K562 (cell line): ENCODE data around the gene DOCK7. TPM values are rescaled to one million over a fixed set of nuclear protein-coding genes. Genes with fewer than 3 reads are reported as not detected.
A peak's percentile ranks its signal among the peaks of the same experiment; 100 is the strongest.

Experiments
- ATF3 ChIP-seq, 2 experiments: fragments of 450-650 bp in 1 of 2; sonication (generic) in 1 of 2; formaldehyde crosslinking in 1 of 2; IDR thresholded peaks in 1 of 2; conservative IDR thresholded peaks in 1 of 2; 2 replicates each; pipeline versions ENCODE4 v1.6.1 to v1.8.1; 2016 to 2023; ENCODE audit warnings: mild to moderate bottlenecking in 2 of 2, moderate library complexity in 2 of 2, inconsistent platforms in 1 of 2, missing genetic modification reagents in 1 of 2
- ATF7 ChIP-seq: fragments of 450-650 bp; IDR thresholded peaks from 2 replicates; pipeline ENCODE4 v1.7.1; 2014; ENCODE audit warnings: mild to moderate bottlenecking, moderate library complexity
- CEBPG ChIP-seq, 3 experiments: fragments of 200-800 bp in 1 of 3; sonication (Bioruptor generic) in 1 of 3; sonication (generic) in 1 of 3; formaldehyde crosslinking in 1 of 3; IDR thresholded peaks in 2 of 3; conservative IDR thresholded peaks in 1 of 3; 2 replicates each; pipeline versions ENCODE4 v1.6.1 to v1.8.0; 2016 to 2022; ENCODE audit warnings: missing compliant biosample characterization in 2 of 3, missing genetic modification characterization in 2 of 3, mild to moderate bottlenecking in 1 of 3, missing genetic modification reagents in 1 of 3
- HDGF ChIP-seq: fragments of 450-650 bp; IDR thresholded peaks from 2 replicates; pipeline ENCODE4 v1.6.1; 2016
- polyA plus RNA-seq, 8 experiments: library from polyadenylated mRNA; depleted of rRNA in 4 of 8; stranded (reverse) in 5 of 8; unstranded in 3 of 8; fragments of >200 nt; fragmentation: Nextera tagmentation in 2 of 8; fragmentation: Illumina TruSeq in 1 of 8; extraction: Ambion mirVana in 2 of 8; extraction: Trizol in 1 of 8; gene quantifications; 2 replicates each; pipeline versions ENCODE4 v1.2.1 to v1.2.3, GENCODE V29; 2011 to 2014; ENCODE audit warnings: inconsistent platforms in 1 of 8, missing spikeins in 1 of 8
- total RNA-seq, 7 experiments: library from RNA; depleted of rRNA in 6 of 7; stranded (reverse); fragments of >200 nt in 6 of 7; fragmentation: Illumina TruSeq in 2 of 7; extraction: Trizol in 2 of 7; gene quantifications; 2 replicates each; pipeline versions ENCODE4 v1.2.1 to v1.2.3, GENCODE V29; 2011 to 2021; ENCODE audit warnings: low replicate concordance in 1 of 7
- TF ChIP-seq, protein P1 (sequence below): fragments of 450-650 bp; IDR thresholded peaks from 2 replicates; pipeline ENCODE4 v1.6.1; 2016; ENCODE audit warnings: mild to moderate bottlenecking, moderate library complexity

The DOCK7 gene
- total and polyA plus RNA-seq, 9 of the 15 experiments (the other 6 are each of a cell fraction or from before 2014, with no cell fraction given), result 4.9 to 35.1 (median 12.6) TPM

DNA sequence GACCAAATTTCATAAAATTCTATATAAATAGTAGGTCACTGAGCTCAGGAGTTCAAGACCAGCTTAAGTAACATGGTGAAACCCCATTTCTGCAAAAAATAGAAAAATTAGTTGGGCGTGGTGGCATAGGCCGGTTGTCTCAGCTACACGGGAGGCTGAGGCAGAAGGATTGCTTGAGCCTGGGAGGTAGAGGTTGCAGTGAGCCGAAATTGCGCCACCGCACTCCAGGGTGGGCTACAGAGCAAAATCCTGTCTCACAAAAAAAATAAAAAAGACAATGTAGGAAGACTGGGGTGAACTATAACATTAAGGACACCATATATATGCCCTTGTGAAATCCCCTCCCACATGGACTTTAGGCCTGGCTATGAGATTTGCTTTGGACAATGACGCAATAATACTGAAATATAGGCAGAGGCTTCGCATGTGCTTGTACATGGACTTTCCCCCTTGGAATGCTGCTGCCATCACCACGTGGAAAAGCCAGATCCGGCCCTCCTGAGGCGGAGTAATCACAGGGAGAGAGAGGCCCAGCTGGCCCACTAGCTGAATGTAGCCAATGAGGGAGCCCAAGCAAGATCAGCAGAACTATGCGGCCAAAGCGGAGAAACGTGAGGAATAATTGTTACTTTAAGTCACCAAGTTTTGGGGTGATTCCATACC lies 264.5 kb downstream of the DOCK7 start (continued):
- TF ChIP-seq, protein P1, sequence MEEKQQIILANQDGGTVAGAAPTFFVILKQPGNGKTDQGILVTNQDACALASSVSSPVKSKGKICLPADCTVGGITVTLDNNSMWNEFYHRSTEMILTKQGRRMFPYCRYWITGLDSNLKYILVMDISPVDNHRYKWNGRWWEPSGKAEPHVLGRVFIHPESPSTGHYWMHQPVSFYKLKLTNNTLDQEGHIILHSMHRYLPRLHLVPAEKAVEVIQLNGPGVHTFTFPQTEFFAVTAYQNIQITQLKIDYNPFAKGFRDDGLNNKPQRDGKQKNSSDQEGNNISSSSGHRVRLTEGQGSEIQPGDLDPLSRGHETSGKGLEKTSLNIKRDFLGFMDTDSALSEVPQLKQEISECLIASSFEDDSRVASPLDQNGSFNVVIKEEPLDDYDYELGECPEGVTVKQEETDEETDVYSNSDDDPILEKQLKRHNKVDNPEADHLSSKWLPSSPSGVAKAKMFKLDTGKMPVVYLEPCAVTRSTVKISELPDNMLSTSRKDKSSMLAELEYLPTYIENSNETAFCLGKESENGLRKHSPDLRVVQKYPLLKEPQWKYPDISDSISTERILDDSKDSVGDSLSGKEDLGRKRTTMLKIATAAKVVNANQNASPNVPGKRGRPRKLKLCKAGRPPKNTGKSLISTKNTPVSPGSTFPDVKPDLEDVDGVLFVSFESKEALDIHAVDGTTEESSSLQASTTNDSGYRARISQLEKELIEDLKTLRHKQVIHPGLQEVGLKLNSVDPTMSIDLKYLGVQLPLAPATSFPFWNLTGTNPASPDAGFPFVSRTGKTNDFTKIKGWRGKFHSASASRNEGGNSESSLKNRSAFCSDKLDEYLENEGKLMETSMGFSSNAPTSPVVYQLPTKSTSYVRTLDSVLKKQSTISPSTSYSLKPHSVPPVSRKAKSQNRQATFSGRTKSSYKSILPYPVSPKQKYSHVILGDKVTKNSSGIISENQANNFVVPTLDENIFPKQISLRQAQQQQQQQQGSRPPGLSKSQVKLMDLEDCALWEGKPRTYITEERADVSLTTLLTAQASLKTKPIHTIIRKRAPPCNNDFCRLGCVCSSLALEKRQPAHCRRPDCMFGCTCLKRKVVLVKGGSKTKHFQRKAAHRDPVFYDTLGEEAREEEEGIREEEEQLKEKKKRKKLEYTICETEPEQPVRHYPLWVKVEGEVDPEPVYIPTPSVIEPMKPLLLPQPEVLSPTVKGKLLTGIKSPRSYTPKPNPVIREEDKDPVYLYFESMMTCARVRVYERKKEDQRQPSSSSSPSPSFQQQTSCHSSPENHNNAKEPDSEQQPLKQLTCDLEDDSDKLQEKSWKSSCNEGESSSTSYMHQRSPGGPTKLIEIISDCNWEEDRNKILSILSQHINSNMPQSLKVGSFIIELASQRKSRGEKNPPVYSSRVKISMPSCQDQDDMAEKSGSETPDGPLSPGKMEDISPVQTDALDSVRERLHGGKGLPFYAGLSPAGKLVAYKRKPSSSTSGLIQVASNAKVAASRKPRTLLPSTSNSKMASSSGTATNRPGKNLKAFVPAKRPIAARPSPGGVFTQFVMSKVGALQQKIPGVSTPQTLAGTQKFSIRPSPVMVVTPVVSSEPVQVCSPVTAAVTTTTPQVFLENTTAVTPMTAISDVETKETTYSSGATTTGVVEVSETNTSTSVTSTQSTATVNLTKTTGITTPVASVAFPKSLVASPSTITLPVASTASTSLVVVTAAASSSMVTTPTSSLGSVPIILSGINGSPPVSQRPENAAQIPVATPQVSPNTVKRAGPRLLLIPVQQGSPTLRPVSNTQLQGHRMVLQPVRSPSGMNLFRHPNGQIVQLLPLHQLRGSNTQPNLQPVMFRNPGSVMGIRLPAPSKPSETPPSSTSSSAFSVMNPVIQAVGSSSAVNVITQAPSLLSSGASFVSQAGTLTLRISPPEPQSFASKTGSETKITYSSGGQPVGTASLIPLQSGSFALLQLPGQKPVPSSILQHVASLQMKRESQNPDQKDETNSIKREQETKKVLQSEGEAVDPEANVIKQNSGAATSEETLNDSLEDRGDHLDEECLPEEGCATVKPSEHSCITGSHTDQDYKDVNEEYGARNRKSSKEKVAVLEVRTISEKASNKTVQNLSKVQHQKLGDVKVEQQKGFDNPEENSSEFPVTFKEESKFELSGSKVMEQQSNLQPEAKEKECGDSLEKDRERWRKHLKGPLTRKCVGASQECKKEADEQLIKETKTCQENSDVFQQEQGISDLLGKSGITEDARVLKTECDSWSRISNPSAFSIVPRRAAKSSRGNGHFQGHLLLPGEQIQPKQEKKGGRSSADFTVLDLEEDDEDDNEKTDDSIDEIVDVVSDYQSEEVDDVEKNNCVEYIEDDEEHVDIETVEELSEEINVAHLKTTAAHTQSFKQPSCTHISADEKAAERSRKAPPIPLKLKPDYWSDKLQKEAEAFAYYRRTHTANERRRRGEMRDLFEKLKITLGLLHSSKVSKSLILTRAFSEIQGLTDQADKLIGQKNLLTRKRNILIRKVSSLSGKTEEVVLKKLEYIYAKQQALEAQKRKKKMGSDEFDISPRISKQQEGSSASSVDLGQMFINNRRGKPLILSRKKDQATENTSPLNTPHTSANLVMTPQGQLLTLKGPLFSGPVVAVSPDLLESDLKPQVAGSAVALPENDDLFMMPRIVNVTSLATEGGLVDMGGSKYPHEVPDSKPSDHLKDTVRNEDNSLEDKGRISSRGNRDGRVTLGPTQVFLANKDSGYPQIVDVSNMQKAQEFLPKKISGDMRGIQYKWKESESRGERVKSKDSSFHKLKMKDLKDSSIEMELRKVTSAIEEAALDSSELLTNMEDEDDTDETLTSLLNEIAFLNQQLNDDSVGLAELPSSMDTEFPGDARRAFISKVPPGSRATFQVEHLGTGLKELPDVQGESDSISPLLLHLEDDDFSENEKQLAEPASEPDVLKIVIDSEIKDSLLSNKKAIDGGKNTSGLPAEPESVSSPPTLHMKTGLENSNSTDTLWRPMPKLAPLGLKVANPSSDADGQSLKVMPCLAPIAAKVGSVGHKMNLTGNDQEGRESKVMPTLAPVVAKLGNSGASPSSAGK, result peak; percentile 47; the same call in 1 of the 2 replicates
- TF ChIP-seq CEBPG (CRISPR knock-in tag; IDR thresholded peaks at IDR 0.05), result peak; percentile 85
- peak; percentile 77 to 87 for TF ChIP-seq CEBPG (tag; conservative IDR thresholded peaks at IDR 0.05 in 1 of 2, IDR thresholded peaks at IDR 0.05 in 1 of 2)
- TF ChIP-seq ATF7, result peak; percentile 12; the same call in 1 of the 2 replicates
- TF ChIP-seq ATF3 (IDR thresholded peaks at IDR 0.05), result peak; percentile 77
- no peak for TF ChIP-seq ATF3 (CRISPR knock-in tag; conservative IDR thresholded peaks at IDR 0.05)
- TF ChIP-seq HDGF, result no peak
